Tongue (tissue), 2 donors: ENCODE results near the gene ALDH1A3. TPM values are rescaled to one million over a fixed set of nuclear protein-coding genes. Genes with fewer than 3 reads are reported as not detected.
"Not testable (repeated sequence)": the region's sequence is repeated elsewhere in the genome, so short reads cannot be mapped to it uniquely, and the experiment has no call there.

Experiments used
- DNase-seq: peaks from one replicate; pipeline ENCODE4 v3.0.0-alpha.2; 2015
- total RNA-seq: library from RNA; depleted of rRNA; stranded (reverse); fragments of >200 nt; gene quantifications from one replicate; pipeline ENCODE4 v1.2.3, GENCODE V29; 2014

ALDH1A3 gene
- 59.0 TPM for total RNA-seq

- DNase-seq, result peak; percentile 67
These were observed at the start of gene ALDH1A3 for GRCh38 chr15:100879464-100880138. ALDH1A3 (plus strand) TSS chr15:100879831; CDS start chr15:100879908, 77 bp downstream.

- peak; percentile 53 for DNase-seq
These were observed 48.2 kb upstream of the ALDH1A3 start for GRCh38 chr15:100831467-100831866.

- DNase-seq, result peak; percentile 58
These were observed 47.3 kb upstream of the ALDH1A3 start for GRCh38 chr15:100832149-100832942.

- DNase-seq, result no peak
These were observed 45.9 kb upstream of the ALDH1A3 start for GRCh38 chr15:100833417-100834389.

- no peak for DNase-seq
These were observed 44.9 kb upstream of the ALDH1A3 start for GRCh38 chr15:100834731-100835130.

GRCh38 chr15:100835636-100836035 is 44.0 kb upstream of the ALDH1A3 start:
- no peak for DNase-seq

GRCh38 chr15:100836501-100836900 is 43.1 kb upstream of the ALDH1A3 start:
- no peak for DNase-seq

- no peak for DNase-seq
These were observed 38.2 kb upstream of the ALDH1A3 start for GRCh38 chr15:100841426-100841825.

GRCh38 chr15:100842756-100843730 is 36.6 kb upstream of the ALDH1A3 start:
- DNase-seq, result peak; percentile 55

- no peak for DNase-seq
These were observed 35.5 kb upstream of the ALDH1A3 start for GRCh38 chr15:100844167-100844566.

- DNase-seq, result no peak
These were observed 34.9 kb upstream of the ALDH1A3 start for GRCh38 chr15:100844778-100845177.

GRCh38 chr15:100847194-100847593 is 32.4 kb upstream of the ALDH1A3 start:
- no peak for DNase-seq

- DNase-seq, result peak; percentile 79
These were observed 30.4 kb upstream of the ALDH1A3 start for GRCh38 chr15:100849021-100849854.

- no peak for DNase-seq
These were observed 29.8 kb upstream of the ALDH1A3 start for GRCh38 chr15:100849855-100850218.

- DNase-seq, result not testable (repeated sequence)
These were observed 28.1 kb upstream of the ALDH1A3 start for GRCh38 chr15:100851428-100852015.

GRCh38 chr15:100852630-100853029 is 27.0 kb upstream of the ALDH1A3 start:
- no peak for DNase-seq

- DNase-seq, result no peak
These were observed 25.8 kb upstream of the ALDH1A3 start for GRCh38 chr15:100853676-100854440.

GRCh38 chr15:100856867-100857266 is 22.8 kb upstream of the ALDH1A3 start:
- no peak for DNase-seq

- no peak for DNase-seq
These were observed 21.3 kb upstream of the ALDH1A3 start for GRCh38 chr15:100858294-100858693.
